ENCODE measurements around the gene RHOU.

Gene RHOU

DNA sequence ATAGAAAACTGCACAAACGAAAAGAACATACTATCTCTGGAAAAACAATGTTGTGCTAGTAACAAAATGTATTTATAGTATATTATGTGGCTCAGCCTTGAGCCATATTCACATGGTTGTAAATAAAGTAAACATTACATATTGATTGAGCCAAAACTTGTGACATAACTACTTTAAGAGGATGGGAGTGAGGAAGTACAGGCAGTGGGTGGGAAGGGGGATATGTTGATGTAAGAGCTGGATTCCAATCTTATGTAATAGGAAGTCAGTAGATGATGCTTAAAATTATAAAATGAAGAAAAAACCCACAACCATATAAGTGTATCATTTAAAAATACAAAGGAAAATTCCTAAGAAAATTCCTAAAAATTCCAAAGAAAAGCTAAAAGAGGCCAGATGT is 42.7 kb downstream of the RHOU start:
- no peak for DNase-seq
- no peak overlapping the region for H3K27ac ChIP-seq
- no peaks in the 10 kb centered on the region for H3K27me3 ChIP-seq (replicated peaks)
- TF ChIP-seq, protein P1, sequence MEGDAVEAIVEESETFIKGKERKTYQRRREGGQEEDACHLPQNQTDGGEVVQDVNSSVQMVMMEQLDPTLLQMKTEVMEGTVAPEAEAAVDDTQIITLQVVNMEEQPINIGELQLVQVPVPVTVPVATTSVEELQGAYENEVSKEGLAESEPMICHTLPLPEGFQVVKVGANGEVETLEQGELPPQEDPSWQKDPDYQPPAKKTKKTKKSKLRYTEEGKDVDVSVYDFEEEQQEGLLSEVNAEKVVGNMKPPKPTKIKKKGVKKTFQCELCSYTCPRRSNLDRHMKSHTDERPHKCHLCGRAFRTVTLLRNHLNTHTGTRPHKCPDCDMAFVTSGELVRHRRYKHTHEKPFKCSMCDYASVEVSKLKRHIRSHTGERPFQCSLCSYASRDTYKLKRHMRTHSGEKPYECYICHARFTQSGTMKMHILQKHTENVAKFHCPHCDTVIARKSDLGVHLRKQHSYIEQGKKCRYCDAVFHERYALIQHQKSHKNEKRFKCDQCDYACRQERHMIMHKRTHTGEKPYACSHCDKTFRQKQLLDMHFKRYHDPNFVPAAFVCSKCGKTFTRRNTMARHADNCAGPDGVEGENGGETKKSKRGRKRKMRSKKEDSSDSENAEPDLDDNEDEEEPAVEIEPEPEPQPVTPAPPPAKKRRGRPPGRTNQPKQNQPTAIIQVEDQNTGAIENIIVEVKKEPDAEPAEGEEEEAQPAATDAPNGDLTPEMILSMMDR (IDR thresholded peaks at IDR 0.05; ENCODE audit: low read depth, low read length, missing control alignments) = no peak
- no peaks in the 10 kb centered on the region for H3K36me3 ChIP-seq (replicated peaks)
- no peak overlapping the region for H3K4me3 ChIP-seq (ENCODE audit: low read depth, low read length)
- in situ Hi-C loops (cut with HindIII; ENCODE audit: low pct_ligation_motif_present, low sequenced_read_pairs) = no loop called here

DNA sequence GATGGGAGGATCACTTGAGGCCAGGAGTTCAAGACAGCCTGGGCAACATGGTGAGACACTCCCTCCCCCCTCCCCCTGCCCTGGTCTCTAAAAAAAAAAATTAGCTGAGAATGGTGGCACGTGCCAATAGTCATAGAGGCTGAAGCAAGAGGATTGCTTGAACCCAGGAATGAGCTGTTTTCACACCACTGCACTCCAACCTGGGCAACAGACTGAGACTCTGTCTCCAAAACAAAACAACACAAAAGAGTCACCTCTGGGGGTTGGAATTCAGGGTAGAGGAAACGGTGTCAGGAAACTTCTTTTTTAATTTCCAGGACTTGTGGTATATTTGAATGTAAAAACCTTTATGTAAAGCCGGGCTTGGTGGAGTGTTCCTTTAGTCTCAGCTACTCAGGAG is 43.2 kb downstream of the RHOU start:
- Histone ChIP-seq H3K4me3 (ENCODE audit: low read depth, low read length) (no peak overlapping the region), H3K36me3 (replicated peaks) (no peaks in the 10 kb centered on the region), H3K27me3 (replicated peaks) (no peaks in the 10 kb centered on the region), H3K27ac (no peak overlapping the region)
- TF ChIP-seq, protein P1 (IDR thresholded peaks at IDR 0.05; ENCODE audit: low read depth, low read length, missing control alignments) = no peak
- no peak for DNase-seq
- in situ Hi-C loops (cut with HindIII; ENCODE audit: low pct_ligation_motif_present, low sequenced_read_pairs) = no loop called here

DNA sequence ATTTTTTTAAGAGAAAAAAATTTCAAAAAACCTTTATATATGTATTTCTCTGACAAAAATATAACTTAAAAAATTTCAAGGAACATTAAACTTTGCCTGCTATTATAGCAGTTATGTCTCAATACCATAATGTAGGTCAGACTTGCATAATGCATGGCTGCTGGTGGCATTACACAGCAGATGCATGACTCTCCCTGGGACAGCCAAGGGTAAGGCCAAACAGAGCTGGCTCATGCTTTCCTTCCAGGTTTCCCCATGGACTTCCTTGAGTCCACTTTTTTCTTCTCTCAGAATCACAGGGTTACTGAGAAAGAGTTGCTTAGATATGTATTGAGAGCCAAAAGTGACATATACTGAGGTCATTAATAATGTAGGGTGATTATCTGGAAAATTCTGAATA is 43.7 kb downstream of the RHOU start:
- no peaks in the 10 kb centered on the region for H3K36me3 ChIP-seq (replicated peaks)
- in situ Hi-C loops (cut with HindIII; ENCODE audit: low pct_ligation_motif_present, low sequenced_read_pairs) = no loop called here
- no peaks in the 10 kb centered on the region for H3K27me3 ChIP-seq (replicated peaks)
- no peak for DNase-seq
- no peak overlapping the region for H3K27ac ChIP-seq
- no peak overlapping the region for H3K4me3 ChIP-seq (ENCODE audit: low read depth, low read length)
- TF ChIP-seq, protein P1 (IDR thresholded peaks at IDR 0.05; ENCODE audit: low read depth, low read length, missing control alignments) = no peak

- peak; percentile 5 for DNase-seq
- Histone ChIP-seq H3K27ac (no peak overlapping the region), H3K27me3 (replicated peaks) (no peaks in the 10 kb centered on the region), H3K36me3 (replicated peaks) (no peaks in the 10 kb centered on the region), H3K4me3 (ENCODE audit: low read depth, low read length) (no peak overlapping the region)
- in situ Hi-C loops (cut with HindIII; ENCODE audit: low pct_ligation_motif_present, low sequenced_read_pairs) = no loop called here
- TF ChIP-seq, protein P1 (IDR thresholded peaks at IDR 0.05; ENCODE audit: low read depth, low read length, missing control alignments) = no peak
These were observed 46.0 kb downstream of the RHOU start for GRCh38 chr1:228781161-228781808.

- Histone ChIP-seq H3K27me3 (replicated peaks) (no peaks in the 10 kb centered on the region), H3K4me3 (ENCODE audit: low read depth, low read length) (no peak overlapping the region), H3K36me3 (replicated peaks) (no peaks in the 10 kb centered on the region), H3K27ac (no peak overlapping the region)
- in situ Hi-C loops (cut with HindIII; ENCODE audit: low pct_ligation_motif_present, low sequenced_read_pairs) = no loop called here
- TF ChIP-seq, protein P1 (IDR thresholded peaks at IDR 0.05; ENCODE audit: low read depth, low read length, missing control alignments) = no peak
- DNase-seq = no peak
These were observed 46.8 kb downstream of the RHOU start for GRCh38 chr1:228781809-228782661.

Measured in brain microvascular endothelial cell (primary cell).